GM19397 (cell line): ENCODE measurements around the gene TAF11.
"Not testable (repeated sequence)": the region's sequence is repeated elsewhere in the genome, so short reads cannot be mapped to it uniquely, and the experiment has no call there.

Experiments used
- ATAC-seq: cut with Tn5 transposase; IDR thresholded peaks from one replicate; pipeline ENCODE4 v1.9.1; 2021; ENCODE audit warnings: mild to moderate bottlenecking, moderate library complexity; ENCODE audit not compliant: unreplicated experiment

The TAF11 gene

DNA sequence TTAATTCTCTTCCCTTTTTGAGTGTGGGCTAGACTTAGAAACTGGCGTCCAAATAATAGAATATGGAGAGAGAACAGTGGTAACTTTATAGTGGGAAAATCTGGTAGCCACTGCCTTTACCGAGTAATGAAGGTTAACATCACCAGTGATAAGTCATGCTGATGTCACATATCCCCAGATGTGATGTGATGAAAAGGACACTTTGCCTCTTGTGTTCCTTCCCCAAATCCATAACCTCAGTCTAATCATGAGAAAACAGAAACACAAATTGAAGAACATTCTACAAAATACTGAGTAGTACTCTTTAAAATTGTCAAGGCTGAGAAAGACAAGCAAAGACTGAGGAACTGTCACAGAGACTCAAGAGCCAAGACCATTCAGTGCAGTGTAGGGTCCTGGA, 19.0 kb upstream of the TAF11 start:
- ATAC-seq: no peak

- ATAC-seq: no peak
Measured at GRCh38 chr6:34904990-34905613, 17.3 kb upstream of the TAF11 start.

- no peak for ATAC-seq
Measured at GRCh38 chr6:34901930-34902329, 14.1 kb upstream of the TAF11 start.

- no peak for ATAC-seq
Measured at GRCh38 chr6:34900321-34901031, 12.6 kb upstream of the TAF11 start.

DNA sequence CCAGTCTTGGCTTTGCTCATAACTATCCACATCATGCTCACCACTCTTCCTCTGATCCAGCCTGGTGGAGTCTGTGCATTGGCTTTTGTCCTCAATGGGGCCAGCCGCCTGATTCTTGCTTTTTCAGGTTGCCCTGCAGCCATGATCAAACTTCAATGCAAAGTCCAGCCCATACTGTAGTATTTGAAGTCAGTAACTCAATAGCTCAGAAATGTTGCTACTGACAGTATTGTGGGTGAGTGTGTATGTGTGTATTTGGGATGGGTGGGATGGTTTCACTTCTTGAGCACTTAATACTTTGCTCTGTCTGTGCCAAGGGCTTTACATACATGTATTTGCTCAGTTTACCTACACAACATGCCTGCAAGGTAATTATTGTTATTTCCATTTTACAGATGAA, 11.9 kb upstream of the TAF11 start:
- ATAC-seq: not testable (repeated sequence)

GRCh38 chr6:34897716-34898115, 9.9 kb upstream of the TAF11 start:
- no peak for ATAC-seq

- no peak for ATAC-seq
Measured at GRCh38 chr6:34897130-34897529, 9.3 kb upstream of the TAF11 start.

- ATAC-seq: no peak
Measured at GRCh38 chr6:34894693-34895092, 6.9 kb upstream of the TAF11 start.

GRCh38 chr6:34891296-34891695, 3.5 kb upstream of the TAF11 start:
- ATAC-seq: no peak

GRCh38 chr6:34890533-34890925, 2.7 kb upstream of the TAF11 start:
- no peak for ATAC-seq

- peak; percentile 55 for ATAC-seq
Measured at GRCh38 chr6:34888874-34889555, 1.2 kb upstream of the TAF11 start, which contains the start of gene ANKS1A. ANKS1A (plus strand) TSS chr6:34889255; CDS start chr6:34889403, 148 bp downstream.

- ATAC-seq: no peak
Measured at GRCh38 chr6:34888514-34888856, 643 bp upstream of the TAF11 start.

- ATAC-seq: not testable (repeated sequence)
Measured at GRCh38 chr6:34885837-34886236, 2.0 kb downstream of the TAF11 start.

DNA sequence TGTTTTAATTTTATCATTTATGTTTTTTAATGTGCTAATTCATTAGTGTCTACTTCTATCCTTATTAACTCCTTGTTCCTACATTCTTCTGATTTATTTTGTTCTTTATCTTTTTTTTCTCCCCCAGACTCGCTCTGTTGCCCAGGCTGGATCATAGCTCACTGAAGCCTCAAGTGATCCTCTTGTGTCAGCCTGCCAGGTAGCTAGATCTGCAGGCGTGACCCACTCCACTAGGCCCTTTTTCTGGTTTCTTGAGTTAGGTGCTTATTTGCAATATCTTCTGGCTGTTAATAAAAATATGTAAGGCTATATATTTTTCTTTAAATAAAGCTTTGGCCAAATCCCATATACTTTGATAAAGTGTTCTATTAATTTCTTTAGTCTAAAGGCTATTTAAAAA, 2.8 kb downstream of the TAF11 start:
- ATAC-seq: no peak

DNA sequence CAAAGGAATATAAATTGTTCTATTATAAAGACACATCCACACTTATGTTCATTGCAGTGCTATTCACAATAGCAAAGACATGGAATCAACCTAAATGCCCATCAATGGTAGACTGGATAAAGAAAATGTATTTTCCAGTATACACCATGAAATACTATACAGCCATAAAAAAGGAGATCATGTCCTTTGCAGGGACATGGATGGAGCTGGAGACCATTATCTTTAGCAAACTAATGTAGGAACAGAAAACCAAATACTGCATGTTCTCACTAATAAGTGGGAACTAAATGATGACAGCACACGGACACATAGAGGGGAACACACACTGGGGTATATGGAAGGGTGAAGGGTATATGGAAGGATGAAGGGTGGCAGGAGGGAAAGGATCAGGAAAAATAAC, 3.8 kb downstream of the TAF11 start:
- ATAC-seq: not testable (repeated sequence)

- no peak for ATAC-seq
Measured at GRCh38 chr6:34877869-34878485, 9.9 kb downstream of the TAF11 start.

GRCh38 chr6:34877259-34877658, 10.6 kb downstream of the TAF11 start:
- no peak for ATAC-seq

DNA sequence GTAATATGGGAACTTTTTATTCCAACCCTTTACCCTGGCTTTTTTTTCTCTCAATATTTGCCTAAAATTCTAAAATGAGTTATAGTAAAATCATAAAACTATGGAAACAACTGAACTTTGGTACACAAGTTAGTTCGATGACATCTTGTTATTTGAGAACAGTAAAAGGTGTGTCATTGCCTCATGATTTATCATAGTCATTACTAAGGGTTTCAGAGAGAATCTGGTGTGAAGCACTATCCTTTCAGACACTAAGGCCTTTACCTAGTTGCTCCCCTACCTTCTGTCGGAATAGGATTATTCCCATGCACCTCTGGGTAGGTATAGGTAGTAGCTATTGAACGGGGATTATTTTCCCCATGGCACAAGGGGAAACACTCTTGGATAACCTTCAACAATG, 11.4 kb downstream of the TAF11 start:
- ATAC-seq: no peak

GRCh38 chr6:34875292-34876213, 12.3 kb downstream of the TAF11 start:
- no peak for ATAC-seq

DNA sequence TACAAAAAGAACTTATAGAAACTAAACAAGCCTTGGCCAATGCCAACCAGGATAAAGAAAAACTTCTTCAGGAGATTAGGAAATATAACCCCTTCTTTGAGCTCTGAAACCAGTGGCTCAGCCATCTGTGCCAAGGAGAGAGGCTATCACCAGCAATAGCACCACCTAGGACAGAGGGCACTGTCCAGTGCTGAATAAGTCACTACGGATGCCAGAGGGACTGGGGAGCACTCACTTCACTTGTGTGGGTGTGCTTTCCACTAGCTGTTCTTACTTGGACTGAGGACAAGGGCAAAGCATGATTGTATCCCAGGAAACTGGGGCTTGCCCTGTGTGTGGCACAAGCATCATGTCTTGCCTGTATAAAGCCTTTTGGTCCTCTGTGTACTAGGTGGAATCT, 15.5 kb downstream of the TAF11 start:
- ATAC-seq: no peak

GRCh38 chr6:34871853-34872252, 16.0 kb downstream of the TAF11 start:
- no peak for ATAC-seq
